HT1080 (cell line): Measurements from ENCODE around the gene DIAPH3. TPM values are rescaled to one million over a fixed set of nuclear protein-coding genes. Genes with fewer than 3 reads are reported as not detected.

Experiments used
- DNase-seq: peaks from one replicate; pipeline ENCODE4 v3.0.0-alpha.2; 2015; ENCODE audit warnings: low read depth
- total RNA-seq: library from RNA; depleted of rRNA; stranded (reverse); fragments of >200 nt; shearing (Covaris generic); gene quantifications from 2 replicates; pipeline ENCODE4 v1.2.3, GENCODE V29; 2014

Gene DIAPH3
- total RNA-seq, 1 experiment from 2014 or later, result 13.1 TPM

- DNase-seq, result no peak
These were observed 199.9 kb downstream of the DIAPH3 start for GRCh38 chr13:59963827-59964226.

GRCh38 chr13:59963383-59963782 lies 200.3 kb downstream of the DIAPH3 start:
- DNase-seq, result no peak

GRCh38 chr13:59962343-59962742 lies 201.4 kb downstream of the DIAPH3 start:
- no peak for DNase-seq

GRCh38 chr13:59960683-59961082 lies 203.0 kb downstream of the DIAPH3 start:
- DNase-seq, result no peak

GRCh38 chr13:59957438-59957837 lies 206.3 kb downstream of the DIAPH3 start:
- DNase-seq, result no peak

GRCh38 chr13:59954601-59955000 lies 209.1 kb downstream of the DIAPH3 start:
- DNase-seq, result no peak

GRCh38 chr13:59951011-59951410 lies 212.7 kb downstream of the DIAPH3 start:
- DNase-seq, result no peak

- DNase-seq, result no peak
These were observed 213.5 kb downstream of the DIAPH3 start for GRCh38 chr13:59950266-59950665.

GRCh38 chr13:59948686-59949085 lies 215.0 kb downstream of the DIAPH3 start:
- DNase-seq, result no peak

- DNase-seq, result no peak
These were observed 216.8 kb downstream of the DIAPH3 start for GRCh38 chr13:59946944-59947343.

- no peak for DNase-seq
These were observed 232.1 kb downstream of the DIAPH3 start for GRCh38 chr13:59931621-59932020.

- no peak for DNase-seq
These were observed 239.5 kb downstream of the DIAPH3 start for GRCh38 chr13:59924256-59924655.

- DNase-seq, result no peak
These were observed 248.5 kb downstream of the DIAPH3 start for GRCh38 chr13:59915252-59915651.

- DNase-seq, result no peak
These were observed 249.2 kb downstream of the DIAPH3 start for GRCh38 chr13:59914556-59914955.

GRCh38 chr13:59906413-59907049 lies 257.2 kb downstream of the DIAPH3 start:
- DNase-seq, result peak; percentile 24

GRCh38 chr13:59901191-59901590 lies 262.5 kb downstream of the DIAPH3 start:
- no peak for DNase-seq

- DNase-seq, result no peak
These were observed 265.7 kb downstream of the DIAPH3 start for GRCh38 chr13:59898066-59898465.

- DNase-seq, result no peak
These were observed 270.5 kb downstream of the DIAPH3 start for GRCh38 chr13:59893266-59893665.

GRCh38 chr13:59891053-59891452 lies 272.7 kb downstream of the DIAPH3 start:
- no peak for DNase-seq

- DNase-seq, result no peak
These were observed 273.7 kb downstream of the DIAPH3 start for GRCh38 chr13:59890054-59890453.

- DNase-seq, result no peak
These were observed 275.3 kb downstream of the DIAPH3 start for GRCh38 chr13:59888408-59888807.

- no peak for DNase-seq
These were observed 278.7 kb downstream of the DIAPH3 start for GRCh38 chr13:59885076-59885475.

- DNase-seq, result no peak
These were observed 279.8 kb downstream of the DIAPH3 start for GRCh38 chr13:59883885-59884284.

- peak; percentile 8 for DNase-seq
These were observed 283.3 kb downstream of the DIAPH3 start for GRCh38 chr13:59880468-59880867.
